ENCODE results near the gene BRINP3. TPM values are rescaled to one million over a fixed set of nuclear protein-coding genes. Genes with fewer than 3 reads are reported as not detected.

BRINP3 gene
- total RNA-seq, 1 donor: 2.3 TPM

DNA sequence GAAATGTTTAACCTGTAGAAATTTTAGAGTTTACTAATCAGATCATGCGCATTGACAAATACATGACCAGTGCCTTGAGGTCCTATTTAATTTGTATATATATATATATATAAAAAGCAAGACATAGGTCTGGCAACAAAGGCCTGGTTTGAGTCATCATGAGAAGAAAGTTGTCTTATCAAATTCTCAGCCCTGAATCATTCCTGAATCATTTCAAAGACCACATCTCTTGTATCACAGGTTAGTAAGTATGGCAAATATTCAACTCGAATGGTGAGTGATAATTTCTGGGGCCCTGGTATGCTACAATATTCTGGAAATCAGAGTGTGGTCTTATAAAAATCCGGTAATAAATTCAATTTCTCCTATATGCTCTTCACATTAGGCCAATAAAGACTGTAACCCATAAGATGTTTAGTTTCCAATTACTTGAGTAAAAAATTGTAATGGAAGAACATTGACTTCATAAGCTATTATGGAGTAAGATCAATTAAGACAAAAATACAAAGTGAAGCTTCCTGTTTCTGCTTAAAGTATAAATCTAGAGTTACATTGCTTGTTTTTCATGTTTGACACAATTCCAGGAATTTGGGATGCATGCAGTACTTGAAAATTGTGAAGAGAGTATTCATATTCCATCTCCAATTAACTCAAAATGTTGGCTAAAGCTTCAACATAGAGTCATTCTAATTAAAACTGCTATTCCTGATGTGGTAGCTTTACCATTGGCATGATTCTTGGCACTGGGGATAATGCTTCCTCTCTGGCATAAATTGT, 309.4 kb downstream of the BRINP3 start:
- TF ChIP-seq, protein P1, sequence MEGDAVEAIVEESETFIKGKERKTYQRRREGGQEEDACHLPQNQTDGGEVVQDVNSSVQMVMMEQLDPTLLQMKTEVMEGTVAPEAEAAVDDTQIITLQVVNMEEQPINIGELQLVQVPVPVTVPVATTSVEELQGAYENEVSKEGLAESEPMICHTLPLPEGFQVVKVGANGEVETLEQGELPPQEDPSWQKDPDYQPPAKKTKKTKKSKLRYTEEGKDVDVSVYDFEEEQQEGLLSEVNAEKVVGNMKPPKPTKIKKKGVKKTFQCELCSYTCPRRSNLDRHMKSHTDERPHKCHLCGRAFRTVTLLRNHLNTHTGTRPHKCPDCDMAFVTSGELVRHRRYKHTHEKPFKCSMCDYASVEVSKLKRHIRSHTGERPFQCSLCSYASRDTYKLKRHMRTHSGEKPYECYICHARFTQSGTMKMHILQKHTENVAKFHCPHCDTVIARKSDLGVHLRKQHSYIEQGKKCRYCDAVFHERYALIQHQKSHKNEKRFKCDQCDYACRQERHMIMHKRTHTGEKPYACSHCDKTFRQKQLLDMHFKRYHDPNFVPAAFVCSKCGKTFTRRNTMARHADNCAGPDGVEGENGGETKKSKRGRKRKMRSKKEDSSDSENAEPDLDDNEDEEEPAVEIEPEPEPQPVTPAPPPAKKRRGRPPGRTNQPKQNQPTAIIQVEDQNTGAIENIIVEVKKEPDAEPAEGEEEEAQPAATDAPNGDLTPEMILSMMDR (IDR thresholded peaks at IDR 0.05; ENCODE audit: insufficient read depth, low read length): no peak
- peak; percentile 85 for DNase-seq (ENCODE audit: low read depth)

DNA sequence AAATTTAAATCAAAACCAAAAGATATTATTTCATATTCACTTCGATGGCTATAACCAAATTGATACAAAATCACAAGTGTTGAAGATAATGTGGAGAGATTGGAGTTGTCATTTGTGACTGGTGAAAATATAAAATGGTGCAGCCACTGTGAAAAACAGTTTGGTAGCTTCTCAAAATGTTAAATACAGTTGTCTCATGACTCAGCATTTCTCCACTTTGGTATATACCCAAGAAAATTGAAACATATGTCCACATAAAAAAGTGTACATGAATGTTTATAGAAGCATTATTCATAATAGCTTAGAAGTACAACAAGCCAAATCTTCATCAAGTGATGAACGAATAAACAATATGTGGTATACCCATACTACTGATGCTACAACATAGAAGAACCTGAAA, 318.5 kb downstream of the BRINP3 start:
- no peak overlapping the region for H3K4me3 ChIP-seq (ENCODE audit: low read depth, low read length)
- no peak for DNase-seq (ENCODE audit: low read depth)
- TF ChIP-seq, protein P1 (IDR thresholded peaks at IDR 0.05; ENCODE audit: insufficient read depth, low read length): no peak

More for the DNA sequence above, 309.4 kb downstream of the BRINP3 start:
- H3K4me3 ChIP-seq (ENCODE audit: low read depth, low read length): no peak overlapping the region

DNA sequence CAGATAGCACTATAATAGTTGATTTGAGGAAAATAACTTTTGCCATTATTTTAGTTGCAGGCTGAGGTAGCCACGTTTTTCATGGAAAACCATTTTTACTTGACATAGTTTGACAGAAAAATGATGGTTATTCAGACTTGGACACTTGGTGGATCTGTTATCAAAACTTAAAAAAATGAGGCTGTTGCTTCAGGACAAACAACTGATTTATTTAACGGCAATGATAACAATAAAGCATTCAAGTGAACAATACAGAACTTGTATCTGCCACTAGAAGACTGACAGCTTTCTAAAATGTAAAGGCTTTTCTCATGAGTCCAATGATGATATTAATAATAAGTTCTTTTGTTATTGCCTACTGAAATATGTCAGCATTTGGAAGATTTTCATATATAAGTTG, 322.9 kb downstream of the BRINP3 start:
- no peak overlapping the region for H3K4me3 ChIP-seq (ENCODE audit: low read depth, low read length)
- DNase-seq (ENCODE audit: low read depth): no peak
- TF ChIP-seq, protein P1 (IDR thresholded peaks at IDR 0.05; ENCODE audit: insufficient read depth, low read length): no peak

DNA sequence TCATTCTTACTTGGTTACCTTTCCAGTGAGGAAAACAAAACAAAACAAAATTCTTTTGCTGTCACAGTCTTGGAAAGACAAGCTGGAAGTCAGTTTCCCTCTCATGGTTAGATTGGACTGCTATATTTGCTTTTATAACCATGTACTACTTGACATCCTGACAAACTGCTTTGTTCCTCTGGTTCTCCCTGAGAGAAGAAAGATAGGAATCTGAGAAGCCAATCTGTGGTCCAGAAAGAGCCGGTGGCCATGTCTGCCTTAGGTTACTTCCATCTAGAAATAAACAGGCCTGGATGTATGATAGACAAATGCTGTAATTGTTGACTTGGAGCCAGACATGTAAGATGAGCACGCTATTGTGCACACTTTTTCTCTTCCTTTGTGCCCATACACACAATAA, 330.0 kb downstream of the BRINP3 start:
- no peak overlapping the region for H3K4me3 ChIP-seq (ENCODE audit: low read depth, low read length)
- TF ChIP-seq, protein P1 (IDR thresholded peaks at IDR 0.05; ENCODE audit: insufficient read depth, low read length): no peak
- no peak for DNase-seq (ENCODE audit: low read depth)

DNA sequence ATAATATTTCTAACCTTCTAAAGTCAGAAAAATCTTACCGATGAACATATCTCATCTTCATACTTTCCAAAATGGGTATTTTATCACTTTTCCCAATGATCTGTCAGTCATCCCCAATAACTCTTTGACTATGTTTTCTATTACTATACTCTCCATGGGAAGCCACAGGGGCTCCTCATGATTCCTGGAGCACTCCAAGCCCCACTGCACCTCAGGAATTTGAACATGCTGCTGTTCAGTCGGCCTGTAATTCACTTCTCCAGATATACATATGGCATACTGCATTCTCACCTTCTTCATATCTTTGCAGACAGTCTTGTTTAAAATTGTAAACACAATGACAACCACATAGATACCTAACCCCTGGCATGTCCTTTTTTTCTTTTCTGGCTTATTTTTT, 333.0 kb downstream of the BRINP3 start:
- TF ChIP-seq, protein P1 (IDR thresholded peaks at IDR 0.05; ENCODE audit: insufficient read depth, low read length): no peak
- H3K4me3 ChIP-seq (ENCODE audit: low read depth, low read length): no peak overlapping the region
- no peak for DNase-seq (ENCODE audit: low read depth)

DNA sequence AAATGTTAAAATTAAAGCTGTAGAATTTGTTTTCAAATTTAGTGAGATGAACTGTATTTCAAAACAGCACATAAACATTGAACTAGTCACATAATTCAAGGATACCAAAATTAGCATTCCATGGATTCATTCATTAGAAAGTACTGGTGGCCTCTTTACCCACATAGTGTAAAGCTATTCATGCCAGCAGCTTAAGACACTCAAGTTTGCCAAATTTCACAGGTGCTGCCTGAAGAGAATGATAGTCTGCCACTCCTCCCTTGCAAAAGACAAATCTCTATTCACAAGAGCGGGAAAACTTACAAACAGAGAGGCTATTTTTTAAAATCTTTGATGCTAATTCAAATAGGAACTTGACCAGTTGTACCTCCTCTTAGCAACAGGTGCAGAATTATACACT, 337.0 kb downstream of the BRINP3 start:
- no peak overlapping the region for H3K4me3 ChIP-seq (ENCODE audit: low read depth, low read length)
- DNase-seq (ENCODE audit: low read depth): no peak
- TF ChIP-seq, protein P1 (IDR thresholded peaks at IDR 0.05; ENCODE audit: insufficient read depth, low read length): no peak

DNA sequence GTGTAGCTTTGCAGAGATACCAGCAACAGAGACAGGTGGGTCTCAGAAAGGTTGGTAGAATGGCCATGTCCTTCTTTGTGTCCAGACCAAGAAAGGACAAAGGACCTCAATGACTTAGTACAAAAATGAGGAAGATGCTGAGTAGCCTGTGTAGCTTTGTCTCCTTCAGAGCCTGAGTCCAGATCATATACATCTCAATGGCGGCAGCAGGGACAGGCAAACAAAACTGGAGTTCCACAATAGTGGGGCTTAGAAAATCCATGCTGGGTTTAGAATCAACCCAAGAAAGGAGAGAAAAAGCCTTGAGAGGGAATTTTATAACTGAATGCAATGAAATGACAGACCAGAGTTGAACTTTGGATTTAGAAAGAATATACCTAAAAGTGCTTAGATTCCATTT, 339.0 kb downstream of the BRINP3 start:
- DNase-seq (ENCODE audit: low read depth): no peak
- TF ChIP-seq, protein P1 (IDR thresholded peaks at IDR 0.05; ENCODE audit: insufficient read depth, low read length): no peak
- no peak overlapping the region for H3K4me3 ChIP-seq (ENCODE audit: low read depth, low read length)
